H4 (cell line): ENCODE results near the gene CD59. TPM values are rescaled to one million over a fixed set of nuclear protein-coding genes. Genes with fewer than 3 reads are reported as not detected.

Experiments
- DNase-seq: peaks from one replicate; pipeline ENCODE4 v3.0.0-alpha.2; 2015; ENCODE audit warnings: low spot score
- total RNA-seq: library from RNA; depleted of rRNA; stranded (reverse); fragments of >200 nt; shearing (Covaris generic); gene quantifications from 2 replicates; pipeline ENCODE4 v1.2.3, GENCODE V29; 2014; rRNA removed

CD59 gene
- 196 and 287 TPM in 2 replicates for total RNA-seq

GRCh38 chr11:33736148-33736812 is at the start of gene CD59:
Gene CD59 (minus strand): TSS chr11:33736423. CDS start chr11:33722445, 13,978 bp downstream.
- peak; percentile 88 for DNase-seq

- no peak for DNase-seq
Observed at GRCh38 chr11:33785609-33786008, 49.4 kb upstream of the CD59 start.

- peak; percentile 38 for DNase-seq
Observed at GRCh38 chr11:33779849-33780528, 43.8 kb upstream of the CD59 start.

GRCh38 chr11:33778675-33779074 is 42.5 kb upstream of the CD59 start:
- peak; percentile 52 for DNase-seq

- DNase-seq = no peak
Observed at GRCh38 chr11:33777906-33778305, 41.7 kb upstream of the CD59 start.

- DNase-seq = no peak
Observed at GRCh38 chr11:33775832-33776470, 39.7 kb upstream of the CD59 start.

- no peak for DNase-seq
Observed at GRCh38 chr11:33775467-33775807, 39.2 kb upstream of the CD59 start.

GRCh38 chr11:33774736-33775466 is 38.7 kb upstream of the CD59 start:
- DNase-seq = no peak

- peak; percentile 76 for DNase-seq
Observed at GRCh38 chr11:33773987-33774735, 37.9 kb upstream of the CD59 start, which contains the start of gene FBXO3. Gene FBXO3 (minus strand): TSS chr11:33774520. CDS start chr11:33774497, 23 bp downstream.

- no peak for DNase-seq
Observed at GRCh38 chr11:33773404-33773986, 37.3 kb upstream of the CD59 start.

GRCh38 chr11:33772870-33773269 is 36.6 kb upstream of the CD59 start:
- DNase-seq = no peak

GRCh38 chr11:33772300-33772699 is 36.1 kb upstream of the CD59 start:
- no peak for DNase-seq

- DNase-seq = no peak
Observed at GRCh38 chr11:33770236-33770635, 34.0 kb upstream of the CD59 start.

- DNase-seq = no peak
Observed at GRCh38 chr11:33769542-33769941, 33.3 kb upstream of the CD59 start.

- DNase-seq = no peak
Observed at GRCh38 chr11:33767624-33768023, 31.4 kb upstream of the CD59 start.

GRCh38 chr11:33766085-33766484 is 29.9 kb upstream of the CD59 start:
- DNase-seq = no peak

- no peak for DNase-seq
Observed at GRCh38 chr11:33761471-33761870, 25.2 kb upstream of the CD59 start.

- DNase-seq = no peak
Observed at GRCh38 chr11:33753304-33753967, 17.2 kb upstream of the CD59 start.

- DNase-seq = no peak
Observed at GRCh38 chr11:33751878-33752277, 15.7 kb upstream of the CD59 start.

GRCh38 chr11:33747979-33748378 is 11.8 kb upstream of the CD59 start:
- no peak for DNase-seq

- DNase-seq = no peak
Observed at GRCh38 chr11:33743291-33743690, 7.1 kb upstream of the CD59 start.
